GM15510 (cell line): ENCODE data around the gene C2orf49.

Experiments
- POLR2A ChIP-seq: IDR thresholded peaks from 3 replicates; pipeline ENCODE4 v1.6.1; 2011; ENCODE audit warnings: borderline replicate concordance; ENCODE audit not compliant: insufficient read length; ENCODE audit errors: extremely low read depth

C2orf49 gene

DNA sequence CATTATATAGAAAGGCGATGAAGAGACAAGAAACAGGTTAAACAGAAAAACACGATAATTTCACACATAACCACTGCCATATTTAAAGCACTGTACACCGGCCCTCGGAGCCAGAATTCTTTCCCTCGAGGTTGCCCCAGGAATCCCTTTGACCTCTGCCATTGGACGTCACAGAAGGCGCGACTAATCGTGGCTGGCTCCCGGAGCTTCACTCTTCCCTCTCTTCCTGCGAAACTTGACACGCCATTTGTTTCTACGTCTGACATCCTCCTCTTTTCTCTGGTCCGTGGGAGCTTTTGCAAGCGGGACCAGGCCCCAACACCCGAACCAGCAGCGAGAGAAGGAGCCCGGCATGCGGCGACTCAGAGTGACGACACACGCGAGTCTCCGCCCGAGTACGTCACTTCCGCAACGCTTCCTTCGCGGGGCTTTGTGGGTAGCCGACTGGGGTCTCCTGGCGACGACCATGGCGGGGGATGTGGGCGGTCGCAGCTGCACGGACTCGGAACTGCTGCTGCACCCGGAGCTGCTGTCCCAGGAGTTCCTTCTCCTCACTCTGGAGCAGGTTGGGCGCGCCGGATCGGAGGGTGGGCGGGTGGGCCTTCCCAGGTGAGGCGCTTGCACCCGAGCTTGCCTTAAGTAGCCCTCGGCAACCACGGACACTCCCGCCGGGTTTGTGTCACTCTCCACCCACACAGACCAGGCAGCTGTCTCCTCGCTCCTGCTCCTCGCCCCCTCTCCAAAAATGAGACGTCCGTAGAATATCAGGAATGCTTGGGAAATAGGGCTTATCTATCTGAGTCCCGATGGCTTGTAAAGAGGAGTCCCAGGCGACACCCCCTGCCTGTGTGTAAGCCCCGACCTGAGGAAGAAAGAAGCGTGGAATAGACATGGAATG, at the start of gene C2orf49:
Gene C2orf49 (plus strand): TSS at position 419 of the 898 bp plus-strand sequence. CDS start 48 bp downstream, at position 467.
- peak; percentile 57 for TF ChIP-seq POLR2A

GRCh38 chr2:105287692-105288091, 49.6 kb upstream of the C2orf49 start:
- no peak for TF ChIP-seq POLR2A

DNA sequence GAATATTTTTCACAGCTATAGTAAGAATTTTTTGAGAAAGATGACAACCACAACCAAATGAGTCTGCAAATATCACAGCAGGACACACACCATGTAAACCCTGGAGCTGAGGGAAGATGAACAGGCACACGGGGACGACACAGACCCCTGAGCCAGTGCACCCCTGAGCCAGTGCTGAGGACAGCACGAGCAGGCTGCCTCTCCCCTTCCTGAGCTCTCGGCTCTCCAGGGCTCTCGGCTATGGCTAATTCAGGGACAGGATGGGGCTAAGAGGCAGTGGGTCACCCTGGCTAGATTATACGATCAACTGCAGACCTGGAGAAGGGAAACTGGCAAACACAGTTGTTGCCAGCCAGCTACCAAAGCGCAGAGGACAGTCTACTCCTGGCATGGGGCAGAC, 49.2 kb upstream of the C2orf49 start:
- TF ChIP-seq POLR2A, result no peak

DNA sequence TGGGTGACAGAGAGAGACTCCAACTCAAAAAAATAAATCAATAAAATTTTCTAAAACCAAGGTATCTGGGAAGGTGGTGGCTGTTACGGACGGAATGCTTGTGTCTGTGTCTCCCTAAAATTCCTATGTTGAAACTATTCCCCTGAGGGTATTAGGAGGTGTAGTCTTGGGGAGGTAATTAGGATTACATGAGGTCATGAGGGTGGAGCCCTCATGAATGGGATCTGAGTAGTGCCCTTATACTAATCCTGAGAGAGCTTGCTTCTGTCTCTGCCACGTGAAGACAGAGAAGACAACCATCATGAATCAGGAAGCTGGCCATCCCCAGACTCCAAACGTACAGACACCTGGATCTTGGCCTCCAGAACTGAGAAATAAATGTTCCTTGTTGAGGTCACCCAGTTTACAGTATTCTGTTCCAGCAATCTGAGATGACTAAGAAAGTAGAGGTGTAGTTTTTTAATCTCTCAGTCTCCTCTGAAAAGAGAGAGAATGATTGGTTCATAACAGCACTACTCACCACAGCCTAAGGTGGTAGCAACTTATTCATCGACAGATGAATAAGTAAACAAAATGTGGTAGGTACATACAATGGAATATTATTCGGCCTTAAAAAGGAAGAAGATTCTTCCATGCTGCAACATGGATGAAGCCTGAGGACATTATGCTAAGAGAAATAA, 46.2 kb upstream of the C2orf49 start:
- no peak for TF ChIP-seq POLR2A

DNA sequence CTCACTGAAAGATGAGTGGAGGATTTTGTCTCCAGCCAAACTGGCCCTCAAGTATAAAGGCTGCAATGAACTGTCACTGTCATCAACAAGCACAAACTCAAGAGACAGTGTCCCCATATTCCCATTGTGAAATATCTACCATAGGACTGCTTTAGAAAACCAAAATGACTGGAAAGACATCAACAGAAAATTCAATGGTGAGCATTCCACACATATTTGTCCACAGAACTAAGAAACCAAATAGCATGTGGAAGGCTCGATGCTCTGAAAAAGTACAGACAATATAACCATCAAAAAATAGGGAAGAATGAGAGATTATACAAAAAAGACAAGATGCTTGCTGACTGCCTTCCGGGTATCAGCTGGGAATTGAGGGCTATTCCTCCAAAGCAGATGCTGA, 45.4 kb upstream of the C2orf49 start:
- TF ChIP-seq POLR2A, result no peak

DNA sequence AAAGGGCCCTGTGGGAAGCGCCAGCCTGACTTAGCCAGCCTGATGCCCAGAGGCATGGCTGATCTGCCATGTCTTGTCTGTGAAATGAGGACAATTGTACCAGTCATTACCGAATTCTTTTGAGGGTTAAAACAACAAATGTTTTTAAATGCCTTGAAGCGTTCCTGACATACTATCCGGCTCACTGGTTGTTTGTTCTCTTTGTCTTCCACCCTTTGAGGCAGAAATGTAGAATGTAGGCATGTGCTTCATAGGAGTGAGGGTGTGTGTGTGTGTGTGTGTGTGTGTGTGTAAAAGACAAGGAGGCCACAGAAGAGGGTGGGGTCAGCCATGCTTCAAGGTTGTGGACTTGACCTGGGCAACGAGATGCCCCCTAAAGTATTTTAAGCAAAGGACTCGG, 43.3 kb upstream of the C2orf49 start:
- TF ChIP-seq POLR2A, result no peak

- TF ChIP-seq POLR2A, result no peak
Measured at GRCh38 chr2:105294844-105295481, 42.4 kb upstream of the C2orf49 start.

DNA sequence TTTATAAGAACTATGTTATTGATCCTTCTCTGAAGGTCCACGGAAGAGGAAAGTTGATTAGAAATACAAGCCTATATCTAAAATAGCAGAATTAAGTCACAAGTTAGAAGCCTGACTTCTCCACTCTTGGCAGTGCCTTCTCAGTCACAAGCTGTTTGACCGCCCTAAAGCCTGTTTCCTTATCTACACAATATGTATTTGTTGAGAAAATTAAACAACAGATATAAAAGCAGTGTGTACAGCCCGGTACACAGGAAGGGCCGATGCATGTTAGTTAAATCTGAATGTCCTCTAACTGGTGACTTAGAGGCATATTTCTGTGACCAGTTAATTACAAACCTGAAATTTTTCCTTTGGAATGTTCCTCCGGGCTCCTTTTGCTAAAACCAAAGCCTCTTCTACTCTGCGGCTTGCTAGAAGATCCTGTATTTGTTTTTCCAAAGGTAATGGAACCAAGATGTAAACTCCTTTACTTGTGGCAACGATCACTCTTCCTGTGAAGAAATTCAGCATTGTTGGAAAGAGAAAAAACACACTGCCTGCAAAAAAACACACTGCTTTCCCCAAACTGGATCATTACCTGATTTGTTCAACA, 41.2 kb upstream of the C2orf49 start:
- no peak for TF ChIP-seq POLR2A

GRCh38 chr2:105297216-105297615, 40.1 kb upstream of the C2orf49 start:
- no peak for TF ChIP-seq POLR2A

GRCh38 chr2:105298017-105298416, 39.3 kb upstream of the C2orf49 start:
- no peak for TF ChIP-seq POLR2A

- TF ChIP-seq POLR2A, result no peak
Measured at GRCh38 chr2:105299290-105299689, 38.0 kb upstream of the C2orf49 start.

DNA sequence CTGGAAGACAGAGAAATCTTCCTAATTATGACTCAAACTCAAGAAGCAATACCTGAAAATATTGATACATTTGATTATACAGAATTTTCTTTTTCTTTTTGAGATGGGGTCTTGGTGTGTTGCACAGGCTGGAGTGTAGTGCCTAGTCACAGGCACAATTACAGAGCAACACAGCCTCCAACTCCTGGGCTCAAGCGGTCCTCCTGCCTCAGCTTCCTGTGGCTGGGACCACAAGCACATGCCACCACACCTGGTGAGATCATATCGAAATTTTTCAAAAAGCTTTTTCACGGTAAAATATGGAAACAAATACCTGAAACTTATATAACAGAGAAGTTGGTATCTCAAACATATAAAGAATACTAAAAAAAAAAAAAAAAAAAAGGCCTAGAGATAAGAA, 35.7 kb upstream of the C2orf49 start:
- no peak for TF ChIP-seq POLR2A

DNA sequence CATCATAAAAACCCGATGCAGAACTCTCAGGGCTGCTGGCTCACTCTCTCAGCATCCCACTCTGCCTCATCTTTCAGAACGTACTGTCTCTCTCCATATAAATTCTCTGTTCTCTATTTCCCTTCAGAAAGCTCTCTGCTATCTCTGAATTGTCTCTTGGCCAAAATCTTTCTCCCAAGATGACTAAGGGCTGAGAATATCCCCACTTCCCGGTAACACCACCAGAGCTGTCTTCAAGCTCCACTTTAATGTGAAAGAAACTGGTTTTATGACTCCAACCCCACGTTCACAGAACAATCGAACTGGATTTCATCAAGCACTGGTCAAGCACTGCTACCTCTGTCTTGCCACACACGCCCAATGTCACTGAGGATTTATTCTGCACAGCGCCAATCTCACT, 30.2 kb upstream of the C2orf49 start:
- TF ChIP-seq POLR2A, result no peak

DNA sequence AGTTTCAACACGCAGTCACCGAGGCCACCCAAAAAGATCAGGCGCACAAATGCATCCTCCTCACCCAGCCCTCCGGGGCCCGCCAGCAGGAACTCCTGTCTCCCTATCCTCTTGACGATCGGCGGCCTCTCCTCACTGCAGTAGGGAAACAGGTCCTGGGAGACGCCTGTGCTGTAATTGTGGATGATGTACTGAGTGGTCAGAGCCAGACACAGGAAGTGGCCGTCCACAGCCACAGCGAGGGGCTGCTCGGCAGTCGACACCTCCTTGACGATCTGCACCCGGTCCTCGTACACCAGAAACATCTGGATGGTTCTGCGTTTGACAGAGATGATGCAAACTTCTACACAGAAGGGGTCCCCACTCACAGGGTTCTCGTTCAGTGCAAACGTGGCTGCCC, 29.8 kb upstream of the C2orf49 start:
- TF ChIP-seq POLR2A, result no peak

DNA sequence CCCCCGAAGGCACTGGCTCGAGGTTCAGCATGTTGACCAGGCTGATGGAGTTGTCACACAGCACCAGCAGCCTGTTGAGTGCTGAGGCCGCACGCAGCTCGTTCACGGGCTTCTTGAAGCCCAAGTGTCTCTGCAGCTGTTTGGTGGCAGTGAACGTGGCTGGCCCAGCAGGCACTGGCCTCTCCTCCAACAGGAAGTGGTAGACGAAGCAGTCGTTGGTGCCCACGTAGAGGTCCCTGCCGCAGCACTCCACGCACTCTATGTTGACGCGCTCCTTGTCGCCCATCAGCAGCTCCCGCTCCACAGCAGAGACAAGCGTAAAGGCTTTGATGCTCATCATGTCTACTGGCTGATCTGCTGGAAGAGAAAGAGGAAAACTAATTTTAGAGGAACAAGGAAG, 29.4 kb upstream of the C2orf49 start:
- TF ChIP-seq POLR2A, result no peak
